Posterior cingulate gyrus (tissue), 11 donors: ENCODE data around the gene ANKRD18B.
"Not testable (repeated sequence)": the region's sequence is repeated elsewhere in the genome, so short reads cannot be mapped to it uniquely, and the experiment has no call there.

Source experiments
- DNase-seq, 10 donors: peaks; one replicate each; pipeline versions ENCODE4 v3.0.0 to v3.0.0-alpha.2; 2020 to 2021; ENCODE audit warnings: mixed read lengths in 3 of 10
- intact Hi-C: fragments of 100-400 bp; cut with DNase I; formaldehyde crosslinking; loops from one replicate; pipeline ENCODE4 v1.15.1; 2023

ANKRD18B gene

DNA sequence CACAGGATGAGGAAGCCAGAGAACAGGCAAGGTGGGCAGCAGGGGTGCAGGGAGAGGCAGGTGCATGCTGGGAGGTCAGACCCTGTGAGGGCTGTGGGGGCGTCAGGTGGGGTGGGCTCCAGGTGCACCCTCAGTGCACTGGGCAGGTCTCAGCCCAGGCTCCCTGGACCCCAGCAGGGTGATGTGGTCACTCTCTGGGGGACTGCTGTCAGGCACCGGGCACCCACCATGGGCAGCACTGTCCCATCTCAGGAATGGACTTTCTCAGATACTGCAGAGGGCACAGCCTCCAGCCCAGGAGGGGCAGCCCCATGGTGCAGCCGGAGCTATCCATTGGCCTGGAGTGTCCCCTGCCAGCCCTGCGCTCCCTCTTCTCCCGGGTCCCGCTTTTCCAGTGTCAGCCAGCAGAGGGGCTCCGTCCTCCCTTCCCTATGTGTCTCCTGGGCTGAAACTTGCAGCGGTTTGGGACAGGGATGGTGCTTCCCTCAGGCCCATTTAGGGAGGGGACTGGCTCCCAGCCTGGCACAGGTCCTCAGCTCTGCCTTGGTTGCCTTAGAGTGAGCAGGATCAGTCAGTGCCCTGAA is 74.8 kb downstream of the ANKRD18B start:
- DNase-seq, result peak in 1 of 10 donors; percentile 50
- intact Hi-C loops, result not testable (repeated sequence)

DNA sequence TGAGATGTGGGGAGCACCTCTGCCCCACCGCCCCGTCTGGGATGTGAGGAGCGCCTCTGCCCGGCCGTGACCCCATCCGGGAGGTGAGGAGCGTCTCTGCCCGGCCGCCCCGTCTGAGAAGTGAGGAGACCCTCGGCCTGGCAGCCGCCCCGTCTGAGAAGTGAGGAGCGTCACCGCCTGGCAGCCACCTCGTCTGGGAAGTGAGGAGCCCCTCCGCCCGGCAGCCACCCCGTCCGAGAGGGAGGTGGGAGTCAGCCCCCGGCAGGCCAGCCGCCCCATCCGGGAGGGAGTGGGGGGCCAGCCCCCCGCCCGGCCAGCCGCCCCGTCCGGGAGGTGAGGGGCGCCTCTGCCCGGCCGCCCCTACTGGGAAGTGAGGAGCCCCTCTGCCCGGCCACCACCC is 76.9 kb downstream of the ANKRD18B start:
- intact Hi-C loops, DNase-seq: not testable (repeated sequence)

DNA sequence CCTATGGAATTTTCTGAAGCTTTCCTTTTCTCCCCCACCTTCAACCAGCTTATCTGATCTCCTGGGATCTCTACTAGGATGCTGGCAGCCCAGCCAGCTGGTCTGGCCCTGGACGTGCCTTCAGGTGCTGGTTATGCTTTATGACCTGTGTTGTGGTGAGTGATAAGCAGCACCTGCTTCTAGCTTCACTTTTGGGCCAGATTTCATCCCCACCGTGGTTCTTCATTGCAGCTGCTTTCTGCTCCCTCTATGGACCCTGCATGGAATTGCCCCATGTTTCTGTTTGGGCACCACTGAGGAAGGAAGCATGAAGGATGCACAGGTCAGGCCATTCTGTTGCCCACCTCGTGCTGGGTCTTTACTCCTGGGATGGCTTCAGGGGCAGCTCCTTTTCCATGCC is 80.2 kb downstream of the ANKRD18B start:
- intact Hi-C loops, DNase-seq: not testable (repeated sequence)

DNA sequence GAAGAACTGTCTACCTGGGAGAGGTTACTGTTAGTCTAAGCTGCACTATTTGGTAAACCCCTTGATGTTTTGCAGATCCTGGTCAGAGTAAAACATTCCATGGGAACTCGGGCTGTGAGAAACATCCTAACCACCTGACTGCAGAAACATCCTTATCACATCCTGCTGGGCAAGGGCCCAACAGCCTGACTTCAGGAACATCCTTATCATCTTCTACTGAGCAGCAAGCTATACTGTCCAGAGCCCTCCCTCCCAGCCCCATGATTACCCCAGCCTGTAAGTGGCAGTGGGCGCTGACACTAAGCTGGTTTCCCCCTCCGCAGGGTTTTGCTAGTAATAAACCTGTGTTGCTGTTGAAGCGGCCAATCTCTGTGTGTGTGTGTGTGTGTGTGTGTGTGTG is 80.9 kb downstream of the ANKRD18B start:
- intact Hi-C loops, DNase-seq: not testable (repeated sequence)

DNA sequence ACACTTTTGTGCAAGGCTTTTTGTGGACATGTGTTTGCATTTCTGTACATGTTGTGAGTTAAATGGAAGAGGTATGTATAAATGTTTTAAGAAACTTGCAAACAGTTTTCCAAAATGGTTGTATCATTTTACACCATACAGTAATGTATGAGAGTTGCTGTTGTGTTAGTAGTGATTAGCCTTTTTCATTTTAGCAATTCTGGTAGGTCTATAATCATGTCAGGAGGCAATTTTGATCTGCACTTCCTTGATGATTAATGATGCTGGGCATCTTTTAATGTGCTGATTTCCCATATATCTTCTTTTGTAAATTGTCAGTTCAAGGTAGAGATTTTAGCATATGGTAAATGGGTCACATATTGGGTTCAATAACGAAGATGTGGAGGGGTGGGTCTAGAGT is 87.3 kb downstream of the ANKRD18B start:
- DNase-seq, result no peak
- intact Hi-C loops, result no loop called here

DNA sequence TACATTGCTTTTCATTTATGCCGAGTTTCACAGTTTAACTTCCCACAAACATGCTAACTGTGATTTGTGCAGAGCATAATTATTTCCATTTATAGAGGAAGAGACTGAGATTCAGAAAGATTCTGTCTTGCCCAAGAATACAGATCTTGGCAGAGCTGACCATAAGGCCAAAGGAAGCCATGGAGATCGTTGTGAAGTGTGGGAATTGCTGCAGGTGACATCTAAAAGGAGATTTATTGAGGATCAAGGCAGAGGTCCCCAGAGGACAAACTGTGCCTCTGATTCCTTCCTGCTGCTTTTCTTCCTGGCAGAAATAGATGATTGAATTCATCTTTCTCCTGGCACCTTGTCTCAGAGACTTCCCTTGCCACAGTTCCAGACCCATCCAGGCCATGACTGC is 88.4 kb downstream of the ANKRD18B start:
- DNase-seq, intact Hi-C loops: not testable (repeated sequence)

DNA sequence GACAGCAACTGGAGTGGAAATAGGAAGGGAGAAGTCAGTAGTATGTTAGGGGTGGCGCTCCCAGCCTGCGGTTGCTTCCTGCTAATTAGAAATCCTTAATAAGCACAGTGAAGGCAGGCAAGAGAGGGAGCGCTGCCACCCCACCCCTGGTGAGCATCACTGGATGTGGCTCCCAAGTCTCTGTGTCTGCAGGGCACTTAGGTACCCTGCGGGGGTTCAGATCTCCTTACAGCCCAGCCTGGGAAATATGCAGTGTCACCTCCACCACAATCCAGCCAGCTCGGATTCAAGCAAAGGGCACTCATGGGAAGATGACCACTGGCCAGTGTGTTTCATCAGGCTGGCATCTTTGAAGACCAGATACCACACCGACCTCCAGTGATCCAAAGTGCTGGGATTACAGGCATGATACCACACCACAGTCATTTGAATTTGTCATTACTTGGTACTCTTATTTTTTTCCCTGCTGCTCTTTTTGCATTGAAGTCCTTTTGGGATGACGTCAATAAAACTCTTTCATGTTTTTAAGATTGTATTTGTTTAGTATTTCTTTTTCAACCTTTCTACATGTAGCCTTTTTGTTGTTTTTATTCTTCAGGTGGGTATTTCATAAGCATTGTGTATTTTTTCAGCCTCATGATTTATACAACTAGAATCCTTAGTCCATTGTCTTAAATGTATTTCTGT is 90.1 kb downstream of the ANKRD18B start:
- intact Hi-C loops, result no loop called here

DNA sequence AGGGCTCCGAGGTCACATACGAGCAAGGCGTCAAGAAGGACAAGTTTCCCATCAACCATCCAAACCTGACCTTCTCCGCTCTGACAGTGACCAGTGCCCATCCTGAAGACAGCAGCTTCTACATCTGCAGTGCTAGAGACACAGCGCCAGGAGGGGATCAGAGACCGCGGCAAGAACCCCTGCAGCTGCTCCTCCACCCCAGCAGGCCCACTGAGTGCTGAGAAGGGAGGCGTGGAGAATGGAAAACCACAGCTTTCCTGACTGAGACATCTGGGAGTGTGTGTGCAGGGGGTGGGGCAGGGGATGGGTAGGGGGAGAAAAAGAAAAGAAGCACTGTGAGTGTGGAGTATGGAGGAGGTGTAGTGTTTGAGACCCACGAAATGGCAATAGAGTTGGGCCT is 94.3 kb downstream of the ANKRD18B start:
- intact Hi-C loops, result not testable (repeated sequence)
- DNase-seq, result peak in 1 of 10 donors; percentile 66

More for the DNA sequence above, 90.1 kb downstream of the ANKRD18B start:
- peak in 1 of 10 donors; percentile 54 for DNase-seq

DNA sequence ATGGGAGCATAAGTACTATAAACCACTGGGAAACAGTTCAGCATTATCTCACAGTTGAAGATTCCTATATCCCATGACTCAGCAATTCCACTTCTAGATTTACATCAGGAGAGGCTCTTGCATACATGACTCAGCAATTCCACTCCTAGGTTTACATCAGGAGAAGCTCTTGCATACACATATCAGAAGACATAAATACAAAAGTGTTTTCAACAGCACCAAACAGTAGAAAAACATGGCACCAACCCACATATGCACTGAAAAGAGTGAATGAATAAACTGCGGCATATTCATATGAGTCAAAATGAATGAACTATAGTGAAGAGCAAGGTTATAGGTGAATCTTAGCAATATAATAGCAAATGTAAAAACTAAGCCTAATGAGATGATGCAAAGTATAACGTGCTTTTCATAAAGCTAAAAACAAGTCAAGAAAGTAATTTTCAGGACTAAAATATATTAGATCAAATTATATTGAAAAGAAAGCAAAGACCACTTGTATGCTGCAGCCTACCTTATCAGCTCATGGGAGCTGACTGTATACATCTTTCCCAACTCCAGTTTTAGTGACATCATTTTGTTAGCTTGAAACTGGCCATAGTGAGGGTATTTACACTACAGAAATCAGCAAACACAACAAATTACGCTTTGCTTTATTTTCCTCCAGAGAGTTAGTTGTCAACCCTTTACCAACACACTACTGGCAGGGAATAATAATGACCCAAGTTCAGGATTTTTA is 95.8 kb downstream of the ANKRD18B start:
- intact Hi-C loops, result no loop called here
- DNase-seq, result no peak

DNA sequence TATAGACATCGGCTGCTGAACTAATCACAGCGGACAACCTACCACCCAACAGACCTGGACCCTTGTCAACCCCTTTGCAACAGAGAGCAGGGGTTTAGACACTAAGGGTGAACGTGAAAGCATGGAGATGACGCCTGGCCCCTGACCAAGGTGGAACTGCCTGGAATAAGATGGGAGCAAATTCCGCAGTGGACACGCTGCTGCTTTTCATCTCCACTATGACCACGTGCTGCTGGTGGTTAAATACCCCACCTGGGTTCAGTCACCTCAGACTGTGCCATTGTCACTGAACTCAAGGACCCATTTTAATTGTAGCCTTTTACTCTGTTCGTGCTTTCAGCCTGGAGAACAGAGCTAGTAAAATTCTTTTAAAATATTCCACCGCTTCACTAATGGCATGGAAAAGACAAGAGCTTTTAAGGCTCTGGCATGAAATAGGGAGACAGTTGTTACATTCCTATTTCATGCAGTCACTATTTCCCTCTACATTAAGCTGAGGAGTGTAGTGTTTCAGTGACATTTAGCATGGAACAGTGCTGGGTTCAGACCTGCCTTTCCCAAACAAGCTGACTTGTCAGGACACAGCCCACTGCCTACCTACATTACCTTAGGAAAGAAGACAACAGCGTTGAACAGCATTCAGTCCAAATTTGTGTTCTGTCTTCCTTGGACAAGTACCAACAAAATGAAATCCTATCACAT is 96.8 kb downstream of the ANKRD18B start:
- intact Hi-C loops, result no loop called here
- DNase-seq, result no peak
